K562 (cell line): ENCODE results near the gene HELZ.
"Not testable (repeated sequence)": the region's sequence is repeated elsewhere in the genome, so short reads cannot be mapped to it uniquely, and the experiment has no call there.

Experiments
- AFF4 ChIP-seq: sonication (generic); formaldehyde crosslinking; IDR thresholded peaks from 2 replicates; pipeline ENCODE4 v1.8.0; 2023; ENCODE audit warnings: mild to moderate bottlenecking, missing genetic modification reagents
- ATF4 ChIP-seq: fragments of 450-650 bp; formaldehyde crosslinking; IDR thresholded peaks from 2 replicates; pipeline ENCODE4 v1.4.0; 2022; ENCODE audit warnings: mild to moderate bottlenecking, moderate library complexity
- CTCF ChIP-seq, 3 experiments: IDR thresholded peaks in 2 of 3; conservative IDR thresholded peaks in 1 of 3; 2 replicates each; pipeline ENCODE4 v1.5.1; 2011 to 2012; ENCODE audit warnings: low read length in 3 of 3, mild to moderate bottlenecking in 3 of 3, control low read depth in 2 of 3, improper control_type of control experiment in 1 of 3, inconsistent platforms in 1 of 3, low read depth in 1 of 3, mixed read lengths in 1 of 3, moderate library complexity in 1 of 3; ENCODE audit not compliant: insufficient read depth in 2 of 3
- E4F1 ChIP-seq: fragments of 250-450 bp; sonication (Bioruptor Pico); IDR thresholded peaks from 2 replicates; pipeline ENCODE4 v1.5.0; 2021; ENCODE audit warnings: mild to moderate bottlenecking, borderline replicate concordance
- HIVEP1 ChIP-seq: fragments of 250-450 bp; sonication (Bioruptor Pico); IDR thresholded peaks from 2 replicates; pipeline ENCODE4 v1.4.0; 2020; ENCODE audit warnings: mild to moderate bottlenecking
- JUN ChIP-seq, 2 experiments: sonication (generic) in 1 of 2; formaldehyde crosslinking in 1 of 2; IDR thresholded peaks; 2 replicates each; pipeline versions ENCODE4 v1.6.1 to v1.8.0; 2012 to 2022; ENCODE audit warnings: borderline replicate concordance in 2 of 2, mild to moderate bottlenecking in 2 of 2, improper control_type of control experiment in 1 of 2, low read depth in 1 of 2, low read length in 1 of 2, missing genetic modification reagents in 1 of 2
- PML ChIP-seq: IDR thresholded peaks from 2 replicates; pipeline ENCODE4 v1.6.1; 2012; ENCODE audit warnings: low read length, inconsistent platforms
- POLR2A ChIP-seq: fragments of 450-650 bp; conservative IDR thresholded peaks from 2 replicates; pipeline ENCODE4 v1.6.1; 2016
- SETDB1 ChIP-seq: IDR thresholded peaks from one replicate; pipeline ENCODE4 v1.6.1; 2012; ENCODE audit warnings: low read length, control low read depth, inconsistent platforms
- TAF1 ChIP-seq: IDR thresholded peaks from 2 replicates; pipeline ENCODE4 v1.6.1; 2011; ENCODE audit warnings: mild to moderate bottlenecking, low read length, moderate library complexity; ENCODE audit not compliant: insufficient read depth, control insufficient read depth, severe bottlenecking; ENCODE audit errors: extremely low read depth

- TF ChIP-seq POLR2A; AFF4; HIVEP1 (CRISPR knock-in tag); SETDB1; E4F1 (CRISPR knock-in tag); ATF4 (CRISPR knock-in tag); TAF1; JUN (IDR thresholded peaks at IDR 0.05; ENCODE audit: borderline replicate concordance, low read depth, low read length); JUN (CRISPR knock-in tag; IDR thresholded peaks at IDR 0.05; ENCODE audit: borderline replicate concordance); CTCF (IDR thresholded peaks at IDR 0.05 in 2 of 3, conservative IDR thresholded peaks at IDR 0.05 in 1 of 3; ENCODE audit: insufficient read depth in 2 of 3, low read depth in 1 of 3, low read length in 3 of 3); PML: not testable (repeated sequence)
These were observed 118.5 kb downstream of the HELZ start for GRCh38 chr17:67126543-67126942.
